HCT116 (cell line): ENCODE data around the gene ADK. TPM values are rescaled to one million over a fixed set of nuclear protein-coding genes. Genes with fewer than 3 reads are reported as not detected.

Source experiments
- ATAC-seq: fragments of 200-7000 bp; cut with Tn5 transposase; 2 replicates; pipeline ENCODE4 v1.9.1; 2020; ENCODE audit warnings: mild to moderate bottlenecking, moderate library complexity
- BruUV-seq: library from RNA; stranded (reverse); fragments of 400-500 nt; replicated peaks from 2 replicates; lab custom pipeline; 2021; lab: Mats Ljungman, UMichigan
- CTCF ChIA-PET: fragments of 300-600 bp; sonication (Branson Sonifier 250); formaldehyde crosslinking; loops from one replicate; lab custom pipeline; 2021; ENCODE audit warnings: antibody characterized with exemption; lab: Charles Lee
- POLR2A ChIA-PET: fragments of 300-600, 350-600 bp; sonication (Branson Sonifier 250); formaldehyde crosslinking; loops from one replicate; lab custom pipeline; 2021; ENCODE audit warnings: antibody characterized with exemption; lab: Charles Lee
- RAD21 ChIA-PET, 2 experiments: fragments of 300-600 bp; sonication (Branson Sonifier 250); formaldehyde crosslinking; loops; one replicate each; lab custom pipeline; 2023; ENCODE audit warnings: low total read pairs in 2 of 2; ENCODE audit not compliant: uncharacterized antibody in 2 of 2, unreplicated experiment in 2 of 2, low non-redundant PET in 1 of 2; lab: Charles Lee
- DNase-seq: peaks from one replicate; pipeline ENCODE4 v3.0.0-alpha.2; 2010; ENCODE audit warnings: low read depth, low spot score
- H2AFZ ChIP-seq: fragments of 200-600 bp; shearing (Covaris generic), sonication (generic); 2 replicates; pipeline ENCODE4 v1.6.1; 2017; ENCODE audit warnings: low read depth, mixed run types, mixed read lengths, antibody characterized with exemption, low read length; ENCODE audit not compliant: poor library complexity, severe bottlenecking
- H3K27ac ChIP-seq: 2 replicates; pipeline ENCODE4 v1.5.1; 2012; ENCODE audit warnings: low read depth, low read length
- H3K27me3 ChIP-seq: fragments of 200-600 bp; sonication (generic); 2 replicates; pipeline ENCODE4 v1.6.1; 2016; ENCODE audit warnings: mixed run types, low read length, mixed read lengths; ENCODE audit not compliant: insufficient read depth
- H3K36me3 ChIP-seq, 2 experiments: fragments of 200-500 bp in 1 of 2; fragments of 200-600 bp in 1 of 2; sonication (Bioruptor generic) in 1 of 2; sonication (generic) in 1 of 2; 2 replicates each; pipeline versions ENCODE4 v1.5.1 to v1.6.1; 2014 to 2016; ENCODE audit warnings: low read length in 2 of 2, inconsistent platforms in 1 of 2, mixed read lengths in 1 of 2, mixed run types in 1 of 2; ENCODE audit not compliant: insufficient read depth in 2 of 2, control insufficient read depth in 1 of 2
- H3K4me1 ChIP-seq, 2 experiments: fragments of 200-600 bp in 1 of 2; sonication (generic) in 1 of 2; 2 replicates each; pipeline versions ENCODE4 v1.5.1 to v1.6.1; 2012 to 2017; ENCODE audit warnings: low read length in 2 of 2, inconsistent platforms in 1 of 2, mild to moderate bottlenecking in 1 of 2, mixed read lengths in 1 of 2, mixed run types in 1 of 2, moderate library complexity in 1 of 2; ENCODE audit not compliant: insufficient read depth in 2 of 2, control insufficient read depth in 1 of 2
- H3K4me2 ChIP-seq: fragments of 200-600 bp; sonication (generic); 2 replicates; pipeline ENCODE4 v1.6.1; 2017; ENCODE audit warnings: mixed run types, low read length, mixed read lengths
- H3K4me3 ChIP-seq, 2 experiments: fragments of 200-600 bp in 1 of 2; sonication (generic) in 1 of 2; replicated peaks in 1 of 2; 2 replicates each; pipeline ENCODE4 v1.5.1; 2011 to 2016; ENCODE audit warnings: low read length in 2 of 2, control low read depth in 1 of 2, low read depth in 1 of 2, mild to moderate bottlenecking in 1 of 2, mixed read lengths in 1 of 2, mixed run types in 1 of 2
- H3K79me2 ChIP-seq: fragments of 200-600 bp; sonication (generic); 2 replicates; pipeline ENCODE4 v1.6.1; 2017; ENCODE audit warnings: mild to moderate bottlenecking, mixed run types, low read length, moderate library complexity, mixed read lengths; ENCODE audit not compliant: insufficient read depth
- H3K9ac ChIP-seq: fragments of 200-600 bp; sonication (generic); 2 replicates; pipeline ENCODE4 v1.6.1; 2016; ENCODE audit warnings: low read length, mixed read lengths
- H3K9me2 ChIP-seq: fragments of 200-600 bp; sonication (generic), shearing (Covaris generic); 2 replicates; pipeline ENCODE4 v1.6.1; 2017; ENCODE audit warnings: mixed run types, mild to moderate bottlenecking, moderate library complexity; ENCODE audit not compliant: insufficient read depth
- H3K9me3 ChIP-seq, 2 experiments: fragments of 200-500 bp in 1 of 2; fragments of 200-600 bp in 1 of 2; sonication (Bioruptor generic) in 1 of 2; sonication (generic) in 1 of 2; 2 replicates each; pipeline ENCODE4 v1.6.1; 2014 to 2017; ENCODE audit warnings: low read length in 2 of 2, mixed read lengths in 2 of 2, inconsistent platforms in 1 of 2, low read depth in 1 of 2, mild to moderate bottlenecking in 1 of 2, mixed run types in 1 of 2, moderate library complexity in 1 of 2; ENCODE audit not compliant: control insufficient read depth in 1 of 2, insufficient read depth in 1 of 2
- H4K20me1 ChIP-seq: fragments of 200-600 bp; sonication (generic), shearing (Covaris generic); 2 replicates; pipeline ENCODE4 v1.6.1; 2017; ENCODE audit warnings: mixed run types, mild to moderate bottlenecking, moderate library complexity; ENCODE audit not compliant: insufficient read depth
- CEBPB ChIP-seq: IDR thresholded peaks from 2 replicates; pipeline ENCODE4 v1.6.1; 2012; ENCODE audit warnings: low read depth
- FOSL1 ChIP-seq: IDR thresholded peaks from 2 replicates; pipeline ENCODE4 v1.6.1; 2012; ENCODE audit warnings: low read depth
- JUND ChIP-seq: IDR thresholded peaks from 2 replicates; pipeline ENCODE4 v1.6.1; 2012
- POLR2A ChIP-seq: IDR thresholded peaks from 2 replicates; pipeline ENCODE4 v1.7.0; 2011; ENCODE audit warnings: borderline replicate concordance; ENCODE audit not compliant: insufficient read depth, insufficient read length; ENCODE audit errors: extremely low read depth
- POLR2AphosphoS5 ChIP-seq: IDR thresholded peaks from 2 replicates; pipeline ENCODE4 v1.6.1; 2011; ENCODE audit warnings: mild to moderate bottlenecking, low read depth, low read length, moderate library complexity
- SRF ChIP-seq: IDR thresholded peaks from 2 replicates; pipeline ENCODE4 v1.6.1; 2012; ENCODE audit warnings: low read depth
- TCF7L2 ChIP-seq: IDR thresholded peaks from 2 replicates; pipeline ENCODE4 v1.7.0; 2011; ENCODE audit warnings: borderline replicate concordance, inconsistent platforms; ENCODE audit not compliant: insufficient read depth, insufficient read length; ENCODE audit errors: extremely low read depth
- ZNF274 ChIP-seq: fragments of 200-500 bp; sonication (Bioruptor generic); IDR thresholded peaks from 2 replicates; pipeline ENCODE4 v1.6.1; 2014; ENCODE audit warnings: mild to moderate bottlenecking, low read depth, low read length, inconsistent platforms
- intact Hi-C: fragments of 100-400 bp; cut with micrococcal nuclease; formaldehyde crosslinking; loops from 2 replicates; pipeline ENCODE4 v1.10.0; 2022
- total RNA-seq: library from RNA; stranded (reverse); gene quantifications from one replicate; pipeline ENCODE4 v1.2.1, GENCODE V29; 2021; ENCODE audit not compliant: unreplicated experiment
- TF ChIP-seq, protein P1 (sequence below): IDR thresholded peaks from 2 replicates; pipeline ENCODE4 v1.6.1; 2012; ENCODE audit warnings: low read depth
- TF ChIP-seq, protein P2 (sequence below), 3 experiments: fragments of 200-600 bp in 1 of 3; sonication (generic) in 1 of 3; IDR thresholded peaks in 2 of 3; conservative IDR thresholded peaks in 1 of 3; 2 replicates each; pipeline ENCODE4 v1.5.1; 2012 to 2017; ENCODE audit warnings: low read depth in 2 of 3, low read length in 2 of 3, antibody characterized with exemption in 1 of 3, borderline replicate concordance in 1 of 3, control low read depth in 1 of 3, mild to moderate bottlenecking in 1 of 3, mixed read lengths in 1 of 3, mixed run types in 1 of 3, moderate library complexity in 1 of 3; ENCODE audit not compliant: insufficient read depth in 1 of 3

Gene ADK
- total RNA-seq, 1 experiment from 2014 or later = 55.0 TPM

DNA sequence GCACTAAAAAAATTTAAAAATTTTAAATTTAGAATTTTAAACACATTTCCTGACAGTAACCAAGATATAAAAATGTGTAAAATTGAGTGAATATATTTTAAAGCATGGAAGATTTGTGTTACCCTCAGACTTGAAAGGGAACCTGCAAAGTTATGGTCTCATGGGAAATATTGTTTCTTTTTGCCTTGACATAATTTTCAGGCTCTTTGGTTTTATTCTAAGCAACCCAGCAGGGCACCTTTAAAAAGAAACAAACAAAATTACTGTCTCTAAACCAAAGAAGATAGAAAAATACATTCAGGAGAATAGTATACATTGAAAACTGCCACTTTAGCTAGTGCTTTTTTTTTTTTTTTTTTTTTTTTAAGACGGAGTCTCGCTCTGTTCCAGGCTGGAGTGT, 87.5 kb downstream of the ADK start:
- Histone ChIP-seq H3K4me3 (no peak overlapping the region), H3K27me3 (no peaks in the 10 kb centered on the region), H3K36me3 (peaks cover 0 to 3% of the 10 kb centered on the region in 2 experiments; a peak in 1 of 4 replicates), H3K4me2 (no peak overlapping the region), H3K9ac (no peak overlapping the region), H4K20me1 (no peaks in the 10 kb centered on the region; the same call in 1 of the 2 replicates), H3K9me3 (no peaks in the 10 kb centered on the region), H3K4me1 (0 out of 4 replicates have a peak, but pooled peaks cover 0 to 6% of the 10 kb centered on the region in 2 experiments), H2AFZ (no peak overlapping the region)
- RAD21 ChIA-PET = interaction anchor here in 1 of 2 experiments (0.6 kb wide), 1 partner anchor 131 kb away, joined by 3 read pairs; no protein-coding TSS in a partner anchor
- CTCF ChIA-PET = no interaction called here
- POLR2A ChIA-PET = no interaction called here
- BruUV-seq = no TSS peak
- intact Hi-C loops = no loop called here
- no peak for TF ChIP-seq POLR2AphosphoS5
- TF ChIP-seq FOSL1 = no peak
- TF ChIP-seq POLR2A = no peak
- TF ChIP-seq CEBPB = no peak
- TF ChIP-seq, protein P1, sequence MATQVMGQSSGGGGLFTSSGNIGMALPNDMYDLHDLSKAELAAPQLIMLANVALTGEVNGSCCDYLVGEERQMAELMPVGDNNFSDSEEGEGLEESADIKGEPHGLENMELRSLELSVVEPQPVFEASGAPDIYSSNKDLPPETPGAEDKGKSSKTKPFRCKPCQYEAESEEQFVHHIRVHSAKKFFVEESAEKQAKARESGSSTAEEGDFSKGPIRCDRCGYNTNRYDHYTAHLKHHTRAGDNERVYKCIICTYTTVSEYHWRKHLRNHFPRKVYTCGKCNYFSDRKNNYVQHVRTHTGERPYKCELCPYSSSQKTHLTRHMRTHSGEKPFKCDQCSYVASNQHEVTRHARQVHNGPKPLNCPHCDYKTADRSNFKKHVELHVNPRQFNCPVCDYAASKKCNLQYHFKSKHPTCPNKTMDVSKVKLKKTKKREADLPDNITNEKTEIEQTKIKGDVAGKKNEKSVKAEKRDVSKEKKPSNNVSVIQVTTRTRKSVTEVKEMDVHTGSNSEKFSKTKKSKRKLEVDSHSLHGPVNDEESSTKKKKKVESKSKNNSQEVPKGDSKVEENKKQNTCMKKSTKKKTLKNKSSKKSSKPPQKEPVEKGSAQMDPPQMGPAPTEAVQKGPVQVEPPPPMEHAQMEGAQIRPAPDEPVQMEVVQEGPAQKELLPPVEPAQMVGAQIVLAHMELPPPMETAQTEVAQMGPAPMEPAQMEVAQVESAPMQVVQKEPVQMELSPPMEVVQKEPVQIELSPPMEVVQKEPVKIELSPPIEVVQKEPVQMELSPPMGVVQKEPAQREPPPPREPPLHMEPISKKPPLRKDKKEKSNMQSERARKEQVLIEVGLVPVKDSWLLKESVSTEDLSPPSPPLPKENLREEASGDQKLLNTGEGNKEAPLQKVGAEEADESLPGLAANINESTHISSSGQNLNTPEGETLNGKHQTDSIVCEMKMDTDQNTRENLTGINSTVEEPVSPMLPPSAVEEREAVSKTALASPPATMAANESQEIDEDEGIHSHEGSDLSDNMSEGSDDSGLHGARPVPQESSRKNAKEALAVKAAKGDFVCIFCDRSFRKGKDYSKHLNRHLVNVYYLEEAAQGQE = no peak
- no peak for TF ChIP-seq ZNF274
- TF ChIP-seq, protein P2, sequence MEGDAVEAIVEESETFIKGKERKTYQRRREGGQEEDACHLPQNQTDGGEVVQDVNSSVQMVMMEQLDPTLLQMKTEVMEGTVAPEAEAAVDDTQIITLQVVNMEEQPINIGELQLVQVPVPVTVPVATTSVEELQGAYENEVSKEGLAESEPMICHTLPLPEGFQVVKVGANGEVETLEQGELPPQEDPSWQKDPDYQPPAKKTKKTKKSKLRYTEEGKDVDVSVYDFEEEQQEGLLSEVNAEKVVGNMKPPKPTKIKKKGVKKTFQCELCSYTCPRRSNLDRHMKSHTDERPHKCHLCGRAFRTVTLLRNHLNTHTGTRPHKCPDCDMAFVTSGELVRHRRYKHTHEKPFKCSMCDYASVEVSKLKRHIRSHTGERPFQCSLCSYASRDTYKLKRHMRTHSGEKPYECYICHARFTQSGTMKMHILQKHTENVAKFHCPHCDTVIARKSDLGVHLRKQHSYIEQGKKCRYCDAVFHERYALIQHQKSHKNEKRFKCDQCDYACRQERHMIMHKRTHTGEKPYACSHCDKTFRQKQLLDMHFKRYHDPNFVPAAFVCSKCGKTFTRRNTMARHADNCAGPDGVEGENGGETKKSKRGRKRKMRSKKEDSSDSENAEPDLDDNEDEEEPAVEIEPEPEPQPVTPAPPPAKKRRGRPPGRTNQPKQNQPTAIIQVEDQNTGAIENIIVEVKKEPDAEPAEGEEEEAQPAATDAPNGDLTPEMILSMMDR (IDR thresholded peaks at IDR 0.05 in 2 of 3, conservative IDR thresholded peaks at IDR 0.05 in 1 of 3; ENCODE audit: borderline replicate concordance in 1 of 3, insufficient read depth in 1 of 3, low read depth in 2 of 3, low read length in 2 of 3) = no peak
- TF ChIP-seq TCF7L2 = no peak
- TF ChIP-seq SRF = no peak
- no peak for TF ChIP-seq JUND
- TF ChIP-seq, all 23 proteins: peak for 0
- H3K9me2 ChIP-seq = no peaks in the 10 kb centered on the region
- ATAC-seq = no peak
- peaks cover 31% of the 10 kb centered on the region for H3K79me2 ChIP-seq
- no peak for DNase-seq
- H3K27ac ChIP-seq = no peak overlapping the region
